HG03196 (cell line): ENCODE results near the gene REXO4.

ENCODE experiments used
- ATAC-seq: cut with Tn5 transposase; IDR thresholded peaks from one replicate; pipeline ENCODE4 v1.9.1; 2021; ENCODE audit not compliant: unreplicated experiment

REXO4 gene

GRCh38 chr9:133369933-133370332 is 47.9 kb downstream of the REXO4 start:
- ATAC-seq, result no peak

- ATAC-seq, result no peak
Measured at GRCh38 chr9:133369422-133369821, 48.4 kb downstream of the REXO4 start.

- no peak for ATAC-seq
Measured at GRCh38 chr9:133368249-133368881, 49.4 kb downstream of the REXO4 start.

GRCh38 chr9:133367778-133368177 is 50.0 kb downstream of the REXO4 start:
- ATAC-seq, result no peak

- ATAC-seq, result no peak
Measured at GRCh38 chr9:133367221-133367620, 50.6 kb downstream of the REXO4 start.

GRCh38 chr9:133366435-133366834 is 51.4 kb downstream of the REXO4 start:
- ATAC-seq, result no peak

- ATAC-seq, result no peak
Measured at GRCh38 chr9:133362359-133363044, 55.3 kb downstream of the REXO4 start.

GRCh38 chr9:133361507-133362092 is 56.2 kb downstream of the REXO4 start:
- no peak for ATAC-seq

- ATAC-seq, result no peak
Measured at GRCh38 chr9:133360400-133361393, 57.1 kb downstream of the REXO4 start.

GRCh38 chr9:133359399-133360175 is 58.2 kb downstream of the REXO4 start:
- no peak for ATAC-seq

GRCh38 chr9:133357656-133358055 is 60.2 kb downstream of the REXO4 start:
- no peak for ATAC-seq

- peak; percentile 60 for ATAC-seq
Measured at GRCh38 chr9:133356391-133357091, 61.3 kb downstream of the REXO4 start, which contains the start of the genes SURF1 and SURF2. Gene SURF1 (minus strand): TSS chr9:133356487. CDS start chr9:133356453, 34 bp downstream. Gene SURF2 (plus strand): TSS chr9:133356550. CDS start chr9:133356593, 43 bp downstream.
